GM12873 (cell line): Measurements from ENCODE around the gene MED9.
A peak's percentile ranks its signal among the peaks of the same experiment; 100 is the strongest.

Source experiments
- TF ChIP-seq, protein P1 (sequence below): IDR thresholded peaks from 2 replicates; pipeline ENCODE4 v1.5.1; 2012; ENCODE audit warnings: low read depth, mild to moderate bottlenecking, moderate library complexity, low read length, control low read depth; ENCODE audit not compliant: insufficient read depth; ENCODE audit errors: missing control alignments

Gene MED9

DNA sequence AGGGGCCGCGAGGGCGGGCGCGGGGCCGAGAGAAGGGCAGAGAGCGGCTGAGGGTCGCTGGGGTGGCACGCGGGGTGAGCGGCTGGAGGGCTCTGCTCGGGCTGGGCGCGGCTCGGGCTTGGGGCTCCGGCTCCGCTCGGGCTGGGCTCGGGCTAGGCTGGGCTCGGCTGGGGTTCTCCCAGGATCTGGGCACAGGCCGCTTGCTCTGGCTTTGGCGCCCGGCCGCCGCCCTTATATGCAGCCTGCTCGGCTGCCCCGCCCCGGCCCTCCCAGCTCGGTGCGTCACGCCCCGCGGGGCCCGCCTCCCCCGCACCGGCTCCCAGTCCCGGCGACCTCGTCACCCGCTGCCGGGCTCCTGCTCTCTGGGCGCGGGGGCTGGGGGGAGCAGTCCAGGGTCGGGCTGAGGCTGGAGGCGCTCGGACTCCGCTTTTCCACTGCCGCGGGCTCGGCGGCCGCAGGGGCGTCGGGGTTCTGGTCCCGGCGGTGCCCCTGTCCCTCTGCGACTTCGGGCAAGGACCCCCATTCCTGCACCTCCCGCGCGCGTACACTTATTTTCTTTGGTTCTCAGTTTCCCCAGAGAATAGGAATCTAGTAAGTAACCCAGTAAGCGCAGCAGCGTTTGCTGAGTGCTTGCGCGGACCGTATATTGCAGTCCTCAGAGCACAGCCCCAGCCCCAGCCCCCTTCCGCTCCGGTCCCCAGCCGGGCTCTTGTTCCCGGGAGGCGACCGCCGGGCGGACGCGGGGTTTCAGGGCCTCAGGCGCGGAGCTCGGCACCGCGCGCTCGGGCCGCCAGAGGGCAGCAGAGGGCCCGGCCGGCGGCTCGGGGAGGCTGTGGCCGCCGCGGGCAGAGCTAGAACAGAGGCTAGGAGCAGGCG lies 19.6 kb downstream of the MED9 start, which contains the start of gene RASD1:
Gene RASD1 (minus strand): TSS at position 207 of the 876 bp plus-strand sequence. CDS start 214 bp downstream, outside the sequence.
- TF ChIP-seq, protein P1, sequence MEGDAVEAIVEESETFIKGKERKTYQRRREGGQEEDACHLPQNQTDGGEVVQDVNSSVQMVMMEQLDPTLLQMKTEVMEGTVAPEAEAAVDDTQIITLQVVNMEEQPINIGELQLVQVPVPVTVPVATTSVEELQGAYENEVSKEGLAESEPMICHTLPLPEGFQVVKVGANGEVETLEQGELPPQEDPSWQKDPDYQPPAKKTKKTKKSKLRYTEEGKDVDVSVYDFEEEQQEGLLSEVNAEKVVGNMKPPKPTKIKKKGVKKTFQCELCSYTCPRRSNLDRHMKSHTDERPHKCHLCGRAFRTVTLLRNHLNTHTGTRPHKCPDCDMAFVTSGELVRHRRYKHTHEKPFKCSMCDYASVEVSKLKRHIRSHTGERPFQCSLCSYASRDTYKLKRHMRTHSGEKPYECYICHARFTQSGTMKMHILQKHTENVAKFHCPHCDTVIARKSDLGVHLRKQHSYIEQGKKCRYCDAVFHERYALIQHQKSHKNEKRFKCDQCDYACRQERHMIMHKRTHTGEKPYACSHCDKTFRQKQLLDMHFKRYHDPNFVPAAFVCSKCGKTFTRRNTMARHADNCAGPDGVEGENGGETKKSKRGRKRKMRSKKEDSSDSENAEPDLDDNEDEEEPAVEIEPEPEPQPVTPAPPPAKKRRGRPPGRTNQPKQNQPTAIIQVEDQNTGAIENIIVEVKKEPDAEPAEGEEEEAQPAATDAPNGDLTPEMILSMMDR, result peak; percentile 78

DNA sequence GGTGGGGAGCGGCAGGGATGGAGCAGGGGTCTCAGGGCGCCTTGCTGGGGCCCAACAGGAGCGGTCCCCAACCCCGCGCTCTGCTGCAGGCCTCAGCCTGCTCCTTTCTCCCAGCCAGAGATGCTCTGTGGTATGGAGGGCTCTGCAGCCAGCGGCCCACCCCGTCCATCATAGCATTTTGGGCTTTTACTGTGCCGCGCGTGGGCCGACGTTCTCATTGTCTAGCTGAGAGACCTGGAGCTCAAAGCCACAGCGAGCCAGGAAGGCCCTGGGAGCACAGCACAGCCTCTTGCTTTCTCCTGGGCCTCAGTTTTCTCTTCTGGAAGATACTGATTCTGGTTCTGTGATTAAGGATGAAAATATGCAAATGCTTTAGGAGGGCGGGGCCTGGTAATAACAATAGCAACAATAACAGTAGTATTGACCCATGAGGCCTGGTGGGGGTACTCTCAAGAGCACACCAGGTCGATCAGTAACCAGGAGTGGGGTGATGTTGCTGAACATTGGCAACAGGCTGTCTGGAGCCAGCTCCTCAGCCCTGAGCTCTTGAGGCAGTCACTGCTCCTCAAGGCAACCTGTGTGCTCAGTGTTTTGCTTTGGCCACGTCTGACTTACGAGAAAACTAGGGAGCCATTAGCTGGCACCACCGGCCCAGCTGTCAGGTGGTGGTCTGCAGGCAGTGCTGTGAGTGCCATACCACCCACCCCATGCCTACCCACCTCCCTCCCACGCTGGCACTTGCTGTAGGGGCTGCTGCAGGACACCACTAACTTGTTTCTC lies 20.5 kb downstream of the MED9 start:
- TF ChIP-seq, protein P1, result no peak

DNA sequence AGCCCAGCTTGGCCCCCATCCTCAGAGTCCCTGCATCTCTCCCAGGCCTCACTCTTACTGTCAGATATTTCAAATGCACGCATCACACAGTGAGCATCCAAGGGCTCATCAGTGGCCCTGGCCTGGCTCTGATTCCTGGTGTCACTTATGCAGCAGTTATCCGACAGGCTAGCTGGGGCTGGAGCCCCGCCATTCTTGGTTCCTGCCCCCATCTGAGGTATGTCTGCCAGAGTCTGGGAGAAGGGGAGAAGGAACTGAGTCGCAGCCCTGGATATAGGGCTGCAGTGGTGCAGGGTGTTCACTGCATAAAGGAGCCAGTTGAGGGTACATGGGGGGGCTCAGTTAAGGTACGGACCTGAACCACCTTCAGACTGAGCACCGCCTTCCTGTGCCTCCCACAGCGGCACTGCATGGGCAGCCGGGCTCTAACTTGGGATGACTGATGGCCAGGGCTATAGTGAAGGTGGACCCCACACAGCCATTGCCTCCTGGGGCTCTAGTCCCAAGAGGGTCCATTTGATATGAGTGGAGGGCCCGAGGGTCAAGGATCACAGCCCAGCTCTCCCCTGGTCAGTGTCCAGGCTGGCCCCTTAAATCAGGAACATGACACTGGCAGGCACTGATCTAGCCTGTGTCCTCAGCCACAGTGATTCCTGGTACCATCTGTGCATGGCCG lies 21.2 kb downstream of the MED9 start:
- TF ChIP-seq, protein P1, result no peak

DNA sequence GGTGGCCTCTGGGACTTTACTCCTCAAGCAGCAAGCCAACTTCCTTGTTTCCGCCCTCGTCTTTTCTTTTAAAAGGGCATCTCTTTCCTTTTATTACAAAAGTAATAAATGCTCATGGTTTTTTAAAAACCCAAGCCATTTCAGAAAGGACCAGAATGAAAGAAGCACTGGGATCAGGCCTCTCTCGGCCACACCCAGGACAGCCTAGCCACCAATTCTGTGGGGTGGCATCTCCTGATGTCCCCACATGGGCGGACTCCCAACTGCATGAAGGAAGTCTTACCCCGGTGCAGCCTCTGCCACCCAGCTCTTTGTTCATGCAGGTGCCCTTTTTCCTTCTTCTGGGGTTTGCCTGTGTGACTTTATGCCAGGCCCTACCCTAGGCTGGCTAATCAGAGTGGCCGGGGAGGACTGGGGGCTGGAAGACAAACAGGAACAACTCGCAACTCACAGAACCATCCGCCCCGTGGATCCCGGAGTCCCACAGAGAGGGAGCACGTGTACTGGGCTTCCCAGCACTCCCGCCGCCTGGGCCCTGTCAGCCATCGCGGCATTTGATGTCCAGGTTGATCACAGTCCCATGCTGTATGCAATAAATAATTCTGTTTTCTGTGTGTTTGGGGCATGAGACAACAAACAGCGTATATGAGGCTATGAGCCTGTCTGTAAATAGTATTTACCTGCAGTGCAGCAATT lies 22.0 kb downstream of the MED9 start:
- TF ChIP-seq, protein P1, result no peak

DNA sequence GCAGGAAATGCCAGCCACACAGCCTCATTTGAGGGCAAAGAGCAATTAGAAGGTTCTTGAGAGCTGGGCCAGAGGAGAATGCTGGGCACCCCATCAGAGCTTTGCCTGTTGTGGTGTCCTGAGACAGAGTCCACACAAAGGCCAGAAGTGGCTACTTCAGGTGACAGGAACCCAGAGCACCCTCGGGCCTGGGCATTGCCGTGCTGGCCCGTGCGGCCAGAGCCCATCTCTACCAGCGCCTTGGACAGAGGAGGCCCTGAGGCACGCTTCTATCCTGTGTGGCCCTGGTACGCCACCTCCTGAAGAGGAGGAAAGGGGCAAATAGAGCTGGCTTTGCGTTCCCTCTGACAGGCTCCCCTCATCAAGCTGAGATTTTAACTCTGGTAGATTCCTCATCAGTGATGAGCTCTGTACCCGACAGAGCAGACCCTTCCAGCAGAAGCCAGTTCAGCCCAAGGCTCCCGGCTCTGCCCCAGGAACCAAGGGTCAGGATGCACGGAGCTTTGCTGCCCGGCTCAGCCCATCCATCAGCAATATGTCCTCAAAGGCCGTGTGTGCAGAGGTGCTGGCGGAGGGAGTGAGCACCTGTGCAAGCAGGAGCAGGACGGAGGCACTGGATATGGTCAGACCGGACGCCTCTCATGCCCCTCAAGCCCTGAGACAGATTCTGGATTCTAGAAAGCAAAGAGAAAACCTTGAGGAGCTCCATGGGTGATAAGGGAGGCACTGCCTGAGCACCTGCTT lies 22.8 kb downstream of the MED9 start:
- TF ChIP-seq, protein P1, result no peak

DNA sequence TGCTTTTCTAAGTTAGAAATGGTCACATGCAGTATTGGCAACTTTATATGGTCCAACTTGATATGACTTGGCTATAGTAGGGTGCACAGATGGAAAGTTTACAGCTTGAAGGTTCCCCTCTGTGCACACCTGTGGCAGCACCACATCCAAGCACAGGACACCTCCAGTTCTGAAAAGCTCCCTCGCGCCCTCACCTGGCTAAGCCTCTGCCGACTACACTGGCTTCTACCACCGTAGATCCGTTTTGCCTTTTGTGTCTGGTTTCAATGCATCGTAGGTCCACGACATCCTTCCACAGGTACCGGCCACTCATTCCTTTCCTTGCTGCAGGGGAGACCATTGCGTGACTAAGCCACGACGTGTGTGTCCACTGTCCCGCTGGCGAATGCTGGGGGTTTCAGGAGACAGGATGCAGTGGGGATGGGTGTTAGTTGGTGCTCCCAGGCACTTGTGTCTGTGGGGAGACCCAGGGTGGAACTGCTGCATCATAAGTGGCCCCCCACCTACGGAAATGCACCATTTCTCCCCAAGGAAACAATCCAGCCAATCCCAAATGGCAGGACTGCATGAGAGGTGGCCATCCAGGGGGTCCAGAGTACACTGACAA lies 24.3 kb downstream of the MED9 start:
- TF ChIP-seq, protein P1, result no peak
